NT2/D1 (cell line): Measurements from ENCODE around the gene RAB11B.

ENCODE experiments used
- SUZ12 ChIP-seq: IDR thresholded peaks from 2 replicates; pipeline ENCODE4 v1.6.1; 2011; ENCODE audit not compliant: insufficient read length, insufficient read depth; ENCODE audit errors: extremely low read depth
- YY1 ChIP-seq: IDR thresholded peaks from 2 replicates; pipeline ENCODE4 v1.6.1; 2011; ENCODE audit not compliant: insufficient read length, insufficient read depth
- ZNF274 ChIP-seq: IDR thresholded peaks from 2 replicates; pipeline ENCODE4 v1.6.1; 2011; ENCODE audit warnings: mild to moderate bottlenecking, low read depth, low read length

- no peak for TF ChIP-seq ZNF274
- TF ChIP-seq SUZ12, result no peak
- no peak for TF ChIP-seq YY1
Observed at GRCh38 chr19:8366121-8366581, 24.0 kb upstream of the RAB11B start.
